HCT116 (cell line): Measurements from ENCODE around the gene MT3. TPM values are rescaled to one million over a fixed set of nuclear protein-coding genes. Genes with fewer than 3 reads are reported as not detected.

ENCODE experiments used
- ATAC-seq: fragments of 200-7000 bp; cut with Tn5 transposase; 2 replicates; pipeline ENCODE4 v1.9.1; 2020; ENCODE audit warnings: mild to moderate bottlenecking, moderate library complexity
- BruUV-seq: library from RNA; stranded (reverse); fragments of 400-500 nt; replicated peaks from 2 replicates; lab custom pipeline; 2021; lab: Mats Ljungman, UMichigan
- CTCF ChIA-PET: fragments of 300-600 bp; sonication (Branson Sonifier 250); formaldehyde crosslinking; loops from one replicate; lab custom pipeline; 2021; ENCODE audit warnings: antibody characterized with exemption; lab: Charles Lee
- POLR2A ChIA-PET: fragments of 300-600, 350-600 bp; sonication (Branson Sonifier 250); formaldehyde crosslinking; loops from one replicate; lab custom pipeline; 2021; ENCODE audit warnings: antibody characterized with exemption; lab: Charles Lee
- RAD21 ChIA-PET, 2 experiments: fragments of 300-600 bp; sonication (Branson Sonifier 250); formaldehyde crosslinking; loops; one replicate each; lab custom pipeline; 2023; ENCODE audit warnings: low total read pairs in 2 of 2; ENCODE audit not compliant: uncharacterized antibody in 2 of 2, unreplicated experiment in 2 of 2, low non-redundant PET in 1 of 2; lab: Charles Lee
- DNase-seq: peaks from one replicate; pipeline ENCODE4 v3.0.0-alpha.2; 2010; ENCODE audit warnings: low read depth, low spot score
- H2AFZ ChIP-seq: fragments of 200-600 bp; shearing (Covaris generic), sonication (generic); 2 replicates; pipeline ENCODE4 v1.6.1; 2017; ENCODE audit warnings: low read depth, mixed run types, mixed read lengths, antibody characterized with exemption, low read length; ENCODE audit not compliant: poor library complexity, severe bottlenecking
- H3K27ac ChIP-seq: 2 replicates; pipeline ENCODE4 v1.5.1; 2012; ENCODE audit warnings: low read depth, low read length
- H3K27me3 ChIP-seq: fragments of 200-600 bp; sonication (generic); 2 replicates; pipeline ENCODE4 v1.6.1; 2016; ENCODE audit warnings: mixed run types, low read length, mixed read lengths; ENCODE audit not compliant: insufficient read depth
- H3K36me3 ChIP-seq, 2 experiments: fragments of 200-500 bp in 1 of 2; fragments of 200-600 bp in 1 of 2; sonication (Bioruptor generic) in 1 of 2; sonication (generic) in 1 of 2; 2 replicates each; pipeline versions ENCODE4 v1.5.1 to v1.6.1; 2014 to 2016; ENCODE audit warnings: low read length in 2 of 2, inconsistent platforms in 1 of 2, mixed read lengths in 1 of 2, mixed run types in 1 of 2; ENCODE audit not compliant: insufficient read depth in 2 of 2, control insufficient read depth in 1 of 2
- H3K4me1 ChIP-seq, 2 experiments: fragments of 200-600 bp in 1 of 2; sonication (generic) in 1 of 2; 2 replicates each; pipeline versions ENCODE4 v1.5.1 to v1.6.1; 2012 to 2017; ENCODE audit warnings: low read length in 2 of 2, inconsistent platforms in 1 of 2, mild to moderate bottlenecking in 1 of 2, mixed read lengths in 1 of 2, mixed run types in 1 of 2, moderate library complexity in 1 of 2; ENCODE audit not compliant: insufficient read depth in 2 of 2, control insufficient read depth in 1 of 2
- H3K4me2 ChIP-seq: fragments of 200-600 bp; sonication (generic); 2 replicates; pipeline ENCODE4 v1.6.1; 2017; ENCODE audit warnings: mixed run types, low read length, mixed read lengths
- H3K4me3 ChIP-seq, 2 experiments: fragments of 200-600 bp in 1 of 2; sonication (generic) in 1 of 2; replicated peaks in 1 of 2; 2 replicates each; pipeline ENCODE4 v1.5.1; 2011 to 2016; ENCODE audit warnings: low read length in 2 of 2, control low read depth in 1 of 2, low read depth in 1 of 2, mild to moderate bottlenecking in 1 of 2, mixed read lengths in 1 of 2, mixed run types in 1 of 2
- H3K79me2 ChIP-seq: fragments of 200-600 bp; sonication (generic); 2 replicates; pipeline ENCODE4 v1.6.1; 2017; ENCODE audit warnings: mild to moderate bottlenecking, mixed run types, low read length, moderate library complexity, mixed read lengths; ENCODE audit not compliant: insufficient read depth
- H3K9ac ChIP-seq: fragments of 200-600 bp; sonication (generic); 2 replicates; pipeline ENCODE4 v1.6.1; 2016; ENCODE audit warnings: low read length, mixed read lengths
- H3K9me2 ChIP-seq: fragments of 200-600 bp; sonication (generic), shearing (Covaris generic); 2 replicates; pipeline ENCODE4 v1.6.1; 2017; ENCODE audit warnings: mixed run types, mild to moderate bottlenecking, moderate library complexity; ENCODE audit not compliant: insufficient read depth
- H3K9me3 ChIP-seq, 2 experiments: fragments of 200-500 bp in 1 of 2; fragments of 200-600 bp in 1 of 2; sonication (Bioruptor generic) in 1 of 2; sonication (generic) in 1 of 2; 2 replicates each; pipeline ENCODE4 v1.6.1; 2014 to 2017; ENCODE audit warnings: low read length in 2 of 2, mixed read lengths in 2 of 2, inconsistent platforms in 1 of 2, low read depth in 1 of 2, mild to moderate bottlenecking in 1 of 2, mixed run types in 1 of 2, moderate library complexity in 1 of 2; ENCODE audit not compliant: control insufficient read depth in 1 of 2, insufficient read depth in 1 of 2
- H4K20me1 ChIP-seq: fragments of 200-600 bp; sonication (generic), shearing (Covaris generic); 2 replicates; pipeline ENCODE4 v1.6.1; 2017; ENCODE audit warnings: mixed run types, mild to moderate bottlenecking, moderate library complexity; ENCODE audit not compliant: insufficient read depth
- EZH2phosphoT487 ChIP-seq: fragments of 200-600 bp; IDR thresholded peaks from 2 replicates; pipeline ENCODE4 v1.6.1; 2018; ENCODE audit warnings: antibody characterized with exemption, borderline replicate concordance
- POLR2A ChIP-seq: IDR thresholded peaks from 2 replicates; pipeline ENCODE4 v1.7.0; 2011; ENCODE audit warnings: borderline replicate concordance; ENCODE audit not compliant: insufficient read depth, insufficient read length; ENCODE audit errors: extremely low read depth
- POLR2AphosphoS5 ChIP-seq: IDR thresholded peaks from 2 replicates; pipeline ENCODE4 v1.6.1; 2011; ENCODE audit warnings: mild to moderate bottlenecking, low read depth, low read length, moderate library complexity
- TCF7L2 ChIP-seq: IDR thresholded peaks from 2 replicates; pipeline ENCODE4 v1.7.0; 2011; ENCODE audit warnings: borderline replicate concordance, inconsistent platforms; ENCODE audit not compliant: insufficient read depth, insufficient read length; ENCODE audit errors: extremely low read depth
- intact Hi-C: fragments of 100-400 bp; cut with micrococcal nuclease; formaldehyde crosslinking; loops from 2 replicates; pipeline ENCODE4 v1.10.0; 2022
- total RNA-seq: library from RNA; stranded (reverse); gene quantifications from one replicate; pipeline ENCODE4 v1.2.1, GENCODE V29; 2021; ENCODE audit not compliant: unreplicated experiment
- TF ChIP-seq, protein P1 (sequence below): IDR thresholded peaks from 2 replicates; pipeline ENCODE4 v1.6.1; 2012; ENCODE audit warnings: low read depth
- TF ChIP-seq, protein P2 (sequence below): IDR thresholded peaks from 2 replicates; pipeline ENCODE4 v1.6.1; 2012

Gene MT3
- total RNA-seq, 1 experiment from 2014 or later = not detected

DNA sequence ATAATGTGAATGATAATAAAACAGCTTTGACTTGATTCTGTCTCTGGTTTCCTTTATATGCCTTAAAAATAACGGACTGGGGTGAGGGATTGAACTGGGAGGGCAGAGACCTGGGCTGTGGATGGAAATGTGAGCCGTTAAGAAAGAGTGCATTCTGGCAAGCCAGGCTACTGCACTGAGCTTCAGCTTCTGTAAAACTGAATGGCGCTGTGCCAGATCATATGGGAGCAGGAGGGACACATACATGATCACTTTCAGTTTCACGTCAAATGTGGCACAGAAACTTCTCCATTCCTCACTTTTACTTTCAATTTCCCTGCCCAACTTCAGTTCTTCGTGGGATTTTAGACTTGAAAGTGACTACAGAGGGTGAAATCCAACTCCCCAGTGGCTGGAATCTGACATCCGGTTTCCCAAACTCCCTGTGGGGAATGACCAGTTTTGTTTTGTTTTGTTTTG, 20.2 kb downstream of the MT3 start:
- peak; percentile 41 for DNase-seq
- intact Hi-C loops = loop anchor here (2.0 kb wide), 1 partner anchor 73 kb away; the partner anchor contains the start of gene MT1X
- H3K27ac ChIP-seq = peak overlapping the region; percentile 96
- CTCF ChIA-PET = interaction anchor here (1.0 to 1.7 kb wide), 3 partner anchors 9 to 93 kb away, joined by 3 to 6 read pairs (median 3); no protein-coding TSS in a partner anchor
- H3K4me3 ChIP-seq = peak overlapping the region; percentile 63 to 85
- TSS peak; percentile 57 for BruUV-seq
- POLR2A ChIA-PET = interaction anchor here (0.7 to 16.1 kb wide), 6 partner anchors 15 to 106 kb away, joined by 3 to 344 read pairs (median 3); partner anchors contain the start of gene MT1E
- H3K9ac ChIP-seq = peak overlapping the region; percentile 91
- H3K79me2 ChIP-seq = peaks cover 14% of the 10 kb centered on the region
- H3K9me3 ChIP-seq = no peaks in the 10 kb centered on the region
- no peak overlapping the region for H2AFZ ChIP-seq
- H4K20me1 ChIP-seq = no peaks in the 10 kb centered on the region
- no peaks in the 10 kb centered on the region for H3K36me3 ChIP-seq
- ATAC-seq = no peak
- H3K4me2 ChIP-seq = peak overlapping the region; percentile 95
- RAD21 ChIA-PET = interaction anchor here in 1 of 2 experiments (2.0 kb wide), 1 partner anchor 16 kb away, joined by 4 read pairs; the partner anchor contains the start of gene MT1E
- no peaks in the 10 kb centered on the region for H3K27me3 ChIP-seq
- no peaks in the 10 kb centered on the region for H3K9me2 ChIP-seq
- H3K4me1 ChIP-seq = peaks cover 73 to 89% of the 10 kb centered on the region in 2 experiments
- TF ChIP-seq, protein P1, sequence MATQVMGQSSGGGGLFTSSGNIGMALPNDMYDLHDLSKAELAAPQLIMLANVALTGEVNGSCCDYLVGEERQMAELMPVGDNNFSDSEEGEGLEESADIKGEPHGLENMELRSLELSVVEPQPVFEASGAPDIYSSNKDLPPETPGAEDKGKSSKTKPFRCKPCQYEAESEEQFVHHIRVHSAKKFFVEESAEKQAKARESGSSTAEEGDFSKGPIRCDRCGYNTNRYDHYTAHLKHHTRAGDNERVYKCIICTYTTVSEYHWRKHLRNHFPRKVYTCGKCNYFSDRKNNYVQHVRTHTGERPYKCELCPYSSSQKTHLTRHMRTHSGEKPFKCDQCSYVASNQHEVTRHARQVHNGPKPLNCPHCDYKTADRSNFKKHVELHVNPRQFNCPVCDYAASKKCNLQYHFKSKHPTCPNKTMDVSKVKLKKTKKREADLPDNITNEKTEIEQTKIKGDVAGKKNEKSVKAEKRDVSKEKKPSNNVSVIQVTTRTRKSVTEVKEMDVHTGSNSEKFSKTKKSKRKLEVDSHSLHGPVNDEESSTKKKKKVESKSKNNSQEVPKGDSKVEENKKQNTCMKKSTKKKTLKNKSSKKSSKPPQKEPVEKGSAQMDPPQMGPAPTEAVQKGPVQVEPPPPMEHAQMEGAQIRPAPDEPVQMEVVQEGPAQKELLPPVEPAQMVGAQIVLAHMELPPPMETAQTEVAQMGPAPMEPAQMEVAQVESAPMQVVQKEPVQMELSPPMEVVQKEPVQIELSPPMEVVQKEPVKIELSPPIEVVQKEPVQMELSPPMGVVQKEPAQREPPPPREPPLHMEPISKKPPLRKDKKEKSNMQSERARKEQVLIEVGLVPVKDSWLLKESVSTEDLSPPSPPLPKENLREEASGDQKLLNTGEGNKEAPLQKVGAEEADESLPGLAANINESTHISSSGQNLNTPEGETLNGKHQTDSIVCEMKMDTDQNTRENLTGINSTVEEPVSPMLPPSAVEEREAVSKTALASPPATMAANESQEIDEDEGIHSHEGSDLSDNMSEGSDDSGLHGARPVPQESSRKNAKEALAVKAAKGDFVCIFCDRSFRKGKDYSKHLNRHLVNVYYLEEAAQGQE = no peak
- peak; percentile 26 for TF ChIP-seq POLR2A
- TF ChIP-seq, protein P2, sequence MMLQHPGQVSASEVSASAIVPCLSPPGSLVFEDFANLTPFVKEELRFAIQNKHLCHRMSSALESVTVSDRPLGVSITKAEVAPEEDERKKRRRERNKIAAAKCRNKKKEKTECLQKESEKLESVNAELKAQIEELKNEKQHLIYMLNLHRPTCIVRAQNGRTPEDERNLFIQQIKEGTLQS = no peak
- TF ChIP-seq POLR2AphosphoS5 = peak; percentile 83; the same call in 1 of the 2 replicates
- peak; percentile 8 for TF ChIP-seq TCF7L2
- TF ChIP-seq EZH2phosphoT487 = no peak
- TF ChIP-seq, all 23 proteins: peak for 3
